K562 (cell line): ENCODE measurements around the gene KCNMB3. TPM values are rescaled to one million over a fixed set of nuclear protein-coding genes. Genes with fewer than 3 reads are reported as not detected.

Source experiments
- CSDE1 ChIP-seq, 2 experiments: fragments of 450-650 bp; IDR thresholded peaks; 2 replicates each; pipeline ENCODE4 v1.6.1; 2016; ENCODE audit warnings: mild to moderate bottlenecking in 1 of 2
- DMBX1 ChIP-seq: fragments of 250-450 bp; sonication (Bioruptor Pico); IDR thresholded peaks from 2 replicates; pipeline ENCODE4 v1.8.0; 2022; ENCODE audit warnings: inconsistent platforms, mild to moderate bottlenecking, moderate library complexity, borderline replicate concordance
- EGR1 ChIP-seq: fragments of 450-650 bp; conservative IDR thresholded peaks from 2 replicates; pipeline ENCODE4 v1.6.1; 2017; ENCODE audit warnings: mild to moderate bottlenecking
- L3MBTL2 ChIP-seq: fragments of 450-650 bp; IDR thresholded peaks from 2 replicates; pipeline ENCODE4 v1.6.1; 2016; ENCODE audit warnings: mild to moderate bottlenecking, moderate library complexity
- NELFE ChIP-seq: IDR thresholded peaks from 2 replicates; pipeline ENCODE4 v1.6.1; 2011; ENCODE audit warnings: mild to moderate bottlenecking; ENCODE audit not compliant: insufficient read depth, insufficient read length
- TSC22D4 ChIP-seq: fragments of 450-650 bp; IDR thresholded peaks from 2 replicates; pipeline ENCODE4 v1.6.1; 2016; ENCODE audit warnings: missing genetic modification characterization, missing biosample characterization, control low read depth
- ZNF282 ChIP-seq: sonication (generic); formaldehyde crosslinking; IDR thresholded peaks from 2 replicates; pipeline ENCODE4 v1.8.1; 2023; ENCODE audit warnings: missing genetic modification reagents
- polyA plus RNA-seq, 8 experiments: library from polyadenylated mRNA; depleted of rRNA in 4 of 8; stranded (reverse) in 5 of 8; unstranded in 3 of 8; fragments of >200 nt; fragmentation: Nextera tagmentation in 2 of 8; fragmentation: Illumina TruSeq in 1 of 8; extraction: Ambion mirVana in 2 of 8; extraction: Trizol in 1 of 8; gene quantifications; 2 replicates each; pipeline versions ENCODE4 v1.2.1 to v1.2.3, GENCODE V29; 2011 to 2014; ENCODE audit warnings: inconsistent platforms in 1 of 8, missing spikeins in 1 of 8
- total RNA-seq, 7 experiments: library from RNA; depleted of rRNA in 6 of 7; stranded (reverse); fragments of >200 nt in 6 of 7; fragmentation: Illumina TruSeq in 2 of 7; extraction: Trizol in 2 of 7; gene quantifications; 2 replicates each; pipeline versions ENCODE4 v1.2.1 to v1.2.3, GENCODE V29; 2011 to 2021; ENCODE audit warnings: low replicate concordance in 1 of 7
- TF ChIP-seq, protein P1 (sequence below): fragments of 450-650 bp; IDR thresholded peaks from 2 replicates; pipeline ENCODE4 v1.6.1; 2017; ENCODE audit warnings: antibody characterized with exemption, mild to moderate bottlenecking
- TF ChIP-seq, protein P2 (sequence below): fragments of 450-650 bp; IDR thresholded peaks from 2 replicates; pipeline ENCODE4 v1.6.1; 2016; ENCODE audit warnings: mild to moderate bottlenecking, moderate library complexity
- TF ChIP-seq, protein P3 (sequence below): fragments of 250-450 bp; sonication (Bioruptor Pico); IDR thresholded peaks from 2 replicates; pipeline ENCODE4 v1.8.0; 2021; ENCODE audit warnings: borderline replicate concordance, mild to moderate bottlenecking, moderate library complexity; ENCODE audit not compliant: poor library complexity, severe bottlenecking

Gene KCNMB3
- total and polyA plus RNA-seq, 9 of the 15 experiments (the other 6 are each of a cell fraction or from before 2014, with no cell fraction given) = 7.0 to 21.1 (median 14.3) TPM

DNA sequence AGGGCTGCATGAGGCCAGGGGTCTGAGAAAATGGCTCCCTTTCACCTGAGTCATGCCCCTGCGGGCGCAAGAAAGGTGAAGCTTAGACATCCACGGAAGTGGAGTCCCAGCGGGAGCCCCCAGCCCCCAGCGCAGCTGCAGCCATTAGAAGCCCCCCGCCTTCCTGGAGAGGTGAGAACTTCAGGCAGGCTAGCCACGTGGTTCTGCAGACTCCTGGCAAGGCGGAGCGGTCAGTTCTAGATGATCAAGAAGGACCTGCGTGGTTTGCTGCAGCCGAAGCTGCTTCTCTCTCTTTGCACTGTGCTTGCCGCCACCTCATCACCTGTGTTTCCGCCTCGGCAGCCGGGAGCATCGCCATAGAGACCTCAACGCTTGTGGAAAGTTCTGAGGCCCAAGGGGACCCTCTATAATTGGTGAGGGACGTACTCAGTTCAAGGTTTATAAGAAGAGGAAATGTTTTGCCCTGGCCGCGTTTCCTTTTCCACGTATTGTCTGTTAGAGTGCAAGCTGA, 15.8 kb upstream of the KCNMB3 start (continued):
- TF ChIP-seq, protein P1, sequence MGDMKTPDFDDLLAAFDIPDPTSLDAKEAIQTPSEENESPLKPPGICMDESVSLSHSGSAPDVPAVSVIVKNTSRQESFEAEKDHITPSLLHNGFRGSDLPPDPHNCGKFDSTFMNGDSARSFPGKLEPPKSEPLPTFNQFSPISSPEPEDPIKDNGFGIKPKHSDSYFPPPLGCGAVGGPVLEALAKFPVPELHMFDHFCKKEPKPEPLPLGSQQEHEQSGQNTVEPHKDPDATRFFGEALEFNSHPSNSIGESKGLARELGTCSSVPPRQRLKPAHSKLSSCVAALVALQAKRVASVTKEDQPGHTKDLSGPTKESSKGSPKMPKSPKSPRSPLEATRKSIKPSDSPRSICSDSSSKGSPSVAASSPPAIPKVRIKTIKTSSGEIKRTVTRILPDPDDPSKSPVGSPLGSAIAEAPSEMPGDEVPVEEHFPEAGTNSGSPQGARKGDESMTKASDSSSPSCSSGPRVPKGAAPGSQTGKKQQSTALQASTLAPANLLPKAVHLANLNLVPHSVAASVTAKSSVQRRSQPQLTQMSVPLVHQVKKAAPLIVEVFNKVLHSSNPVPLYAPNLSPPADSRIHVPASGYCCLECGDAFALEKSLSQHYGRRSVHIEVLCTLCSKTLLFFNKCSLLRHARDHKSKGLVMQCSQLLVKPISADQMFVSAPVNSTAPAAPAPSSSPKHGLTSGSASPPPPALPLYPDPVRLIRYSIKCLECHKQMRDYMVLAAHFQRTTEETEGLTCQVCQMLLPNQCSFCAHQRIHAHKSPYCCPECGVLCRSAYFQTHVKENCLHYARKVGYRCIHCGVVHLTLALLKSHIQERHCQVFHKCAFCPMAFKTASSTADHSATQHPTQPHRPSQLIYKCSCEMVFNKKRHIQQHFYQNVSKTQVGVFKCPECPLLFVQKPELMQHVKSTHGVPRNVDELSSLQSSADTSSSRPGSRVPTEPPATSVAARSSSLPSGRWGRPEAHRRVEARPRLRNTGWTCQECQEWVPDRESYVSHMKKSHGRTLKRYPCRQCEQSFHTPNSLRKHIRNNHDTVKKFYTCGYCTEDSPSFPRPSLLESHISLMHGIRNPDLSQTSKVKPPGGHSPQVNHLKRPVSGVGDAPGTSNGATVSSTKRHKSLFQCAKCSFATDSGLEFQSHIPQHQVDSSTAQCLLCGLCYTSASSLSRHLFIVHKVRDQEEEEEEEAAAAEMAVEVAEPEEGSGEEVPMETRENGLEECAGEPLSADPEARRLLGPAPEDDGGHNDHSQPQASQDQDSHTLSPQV = peak; percentile 82
- TF ChIP-seq TSC22D4 (no peak), DMBX1 (CRISPR knock-in tag) (peak; percentile 49; the same call in 1 of the 2 replicates), CSDE1 (IDR thresholded peaks at IDR 0.05) (no peak), NELFE (no peak), ZNF282 (CRISPR knock-in tag) (0 out of 2 replicates have a peak, but pooled peaks have one; percentile 22), L3MBTL2 (peak; percentile 48; the same call in 1 of the 2 replicates), EGR1 (no peak)
- TF ChIP-seq, protein P2, sequence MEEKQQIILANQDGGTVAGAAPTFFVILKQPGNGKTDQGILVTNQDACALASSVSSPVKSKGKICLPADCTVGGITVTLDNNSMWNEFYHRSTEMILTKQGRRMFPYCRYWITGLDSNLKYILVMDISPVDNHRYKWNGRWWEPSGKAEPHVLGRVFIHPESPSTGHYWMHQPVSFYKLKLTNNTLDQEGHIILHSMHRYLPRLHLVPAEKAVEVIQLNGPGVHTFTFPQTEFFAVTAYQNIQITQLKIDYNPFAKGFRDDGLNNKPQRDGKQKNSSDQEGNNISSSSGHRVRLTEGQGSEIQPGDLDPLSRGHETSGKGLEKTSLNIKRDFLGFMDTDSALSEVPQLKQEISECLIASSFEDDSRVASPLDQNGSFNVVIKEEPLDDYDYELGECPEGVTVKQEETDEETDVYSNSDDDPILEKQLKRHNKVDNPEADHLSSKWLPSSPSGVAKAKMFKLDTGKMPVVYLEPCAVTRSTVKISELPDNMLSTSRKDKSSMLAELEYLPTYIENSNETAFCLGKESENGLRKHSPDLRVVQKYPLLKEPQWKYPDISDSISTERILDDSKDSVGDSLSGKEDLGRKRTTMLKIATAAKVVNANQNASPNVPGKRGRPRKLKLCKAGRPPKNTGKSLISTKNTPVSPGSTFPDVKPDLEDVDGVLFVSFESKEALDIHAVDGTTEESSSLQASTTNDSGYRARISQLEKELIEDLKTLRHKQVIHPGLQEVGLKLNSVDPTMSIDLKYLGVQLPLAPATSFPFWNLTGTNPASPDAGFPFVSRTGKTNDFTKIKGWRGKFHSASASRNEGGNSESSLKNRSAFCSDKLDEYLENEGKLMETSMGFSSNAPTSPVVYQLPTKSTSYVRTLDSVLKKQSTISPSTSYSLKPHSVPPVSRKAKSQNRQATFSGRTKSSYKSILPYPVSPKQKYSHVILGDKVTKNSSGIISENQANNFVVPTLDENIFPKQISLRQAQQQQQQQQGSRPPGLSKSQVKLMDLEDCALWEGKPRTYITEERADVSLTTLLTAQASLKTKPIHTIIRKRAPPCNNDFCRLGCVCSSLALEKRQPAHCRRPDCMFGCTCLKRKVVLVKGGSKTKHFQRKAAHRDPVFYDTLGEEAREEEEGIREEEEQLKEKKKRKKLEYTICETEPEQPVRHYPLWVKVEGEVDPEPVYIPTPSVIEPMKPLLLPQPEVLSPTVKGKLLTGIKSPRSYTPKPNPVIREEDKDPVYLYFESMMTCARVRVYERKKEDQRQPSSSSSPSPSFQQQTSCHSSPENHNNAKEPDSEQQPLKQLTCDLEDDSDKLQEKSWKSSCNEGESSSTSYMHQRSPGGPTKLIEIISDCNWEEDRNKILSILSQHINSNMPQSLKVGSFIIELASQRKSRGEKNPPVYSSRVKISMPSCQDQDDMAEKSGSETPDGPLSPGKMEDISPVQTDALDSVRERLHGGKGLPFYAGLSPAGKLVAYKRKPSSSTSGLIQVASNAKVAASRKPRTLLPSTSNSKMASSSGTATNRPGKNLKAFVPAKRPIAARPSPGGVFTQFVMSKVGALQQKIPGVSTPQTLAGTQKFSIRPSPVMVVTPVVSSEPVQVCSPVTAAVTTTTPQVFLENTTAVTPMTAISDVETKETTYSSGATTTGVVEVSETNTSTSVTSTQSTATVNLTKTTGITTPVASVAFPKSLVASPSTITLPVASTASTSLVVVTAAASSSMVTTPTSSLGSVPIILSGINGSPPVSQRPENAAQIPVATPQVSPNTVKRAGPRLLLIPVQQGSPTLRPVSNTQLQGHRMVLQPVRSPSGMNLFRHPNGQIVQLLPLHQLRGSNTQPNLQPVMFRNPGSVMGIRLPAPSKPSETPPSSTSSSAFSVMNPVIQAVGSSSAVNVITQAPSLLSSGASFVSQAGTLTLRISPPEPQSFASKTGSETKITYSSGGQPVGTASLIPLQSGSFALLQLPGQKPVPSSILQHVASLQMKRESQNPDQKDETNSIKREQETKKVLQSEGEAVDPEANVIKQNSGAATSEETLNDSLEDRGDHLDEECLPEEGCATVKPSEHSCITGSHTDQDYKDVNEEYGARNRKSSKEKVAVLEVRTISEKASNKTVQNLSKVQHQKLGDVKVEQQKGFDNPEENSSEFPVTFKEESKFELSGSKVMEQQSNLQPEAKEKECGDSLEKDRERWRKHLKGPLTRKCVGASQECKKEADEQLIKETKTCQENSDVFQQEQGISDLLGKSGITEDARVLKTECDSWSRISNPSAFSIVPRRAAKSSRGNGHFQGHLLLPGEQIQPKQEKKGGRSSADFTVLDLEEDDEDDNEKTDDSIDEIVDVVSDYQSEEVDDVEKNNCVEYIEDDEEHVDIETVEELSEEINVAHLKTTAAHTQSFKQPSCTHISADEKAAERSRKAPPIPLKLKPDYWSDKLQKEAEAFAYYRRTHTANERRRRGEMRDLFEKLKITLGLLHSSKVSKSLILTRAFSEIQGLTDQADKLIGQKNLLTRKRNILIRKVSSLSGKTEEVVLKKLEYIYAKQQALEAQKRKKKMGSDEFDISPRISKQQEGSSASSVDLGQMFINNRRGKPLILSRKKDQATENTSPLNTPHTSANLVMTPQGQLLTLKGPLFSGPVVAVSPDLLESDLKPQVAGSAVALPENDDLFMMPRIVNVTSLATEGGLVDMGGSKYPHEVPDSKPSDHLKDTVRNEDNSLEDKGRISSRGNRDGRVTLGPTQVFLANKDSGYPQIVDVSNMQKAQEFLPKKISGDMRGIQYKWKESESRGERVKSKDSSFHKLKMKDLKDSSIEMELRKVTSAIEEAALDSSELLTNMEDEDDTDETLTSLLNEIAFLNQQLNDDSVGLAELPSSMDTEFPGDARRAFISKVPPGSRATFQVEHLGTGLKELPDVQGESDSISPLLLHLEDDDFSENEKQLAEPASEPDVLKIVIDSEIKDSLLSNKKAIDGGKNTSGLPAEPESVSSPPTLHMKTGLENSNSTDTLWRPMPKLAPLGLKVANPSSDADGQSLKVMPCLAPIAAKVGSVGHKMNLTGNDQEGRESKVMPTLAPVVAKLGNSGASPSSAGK = peak; percentile 80
- TF ChIP-seq, protein P3, sequence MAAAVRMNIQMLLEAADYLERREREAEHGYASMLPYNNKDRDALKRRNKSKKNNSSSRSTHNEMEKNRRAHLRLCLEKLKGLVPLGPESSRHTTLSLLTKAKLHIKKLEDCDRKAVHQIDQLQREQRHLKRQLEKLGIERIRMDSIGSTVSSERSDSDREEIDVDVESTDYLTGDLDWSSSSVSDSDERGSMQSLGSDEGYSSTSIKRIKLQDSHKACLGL (CRISPR knock-in tag) = no peak
